Memory B cell (primary cell): ENCODE measurements around the gene PMEPA1.

ENCODE experiments used
- ATAC-seq: fragments of 150-1000 bp; cut with Tn5 transposase; 2 replicates; pipeline ENCODE4 v1.10.0; 2021; ENCODE audit warnings: low read depth, mild to moderate bottlenecking, moderate library complexity
- DNase-seq, 2 donors: peaks; one replicate each; pipeline ENCODE4 v3.0.0; 2022; ENCODE audit warnings: low spot score in 2 of 2
- H3K27ac Mint-ChIP-seq: one replicate; pipeline ENCODE4 v1.8.0; 2022; ENCODE audit warnings: mild to moderate bottlenecking, moderate library complexity, mixed read lengths
- H3K27me3 Mint-ChIP-seq: one replicate; pipeline ENCODE4 v1.8.0; 2022; ENCODE audit warnings: mixed read lengths
- H3K36me3 Mint-ChIP-seq: one replicate; pipeline ENCODE4 v1.8.0; 2022; ENCODE audit warnings: mild to moderate bottlenecking, mixed read lengths
- H3K4me1 Mint-ChIP-seq: one replicate; pipeline ENCODE4 v1.8.0; 2022; ENCODE audit warnings: mixed read lengths
- H3K4me3 Mint-ChIP-seq: one replicate; pipeline ENCODE4 v1.8.0; 2022; ENCODE audit warnings: mild to moderate bottlenecking, moderate library complexity, mixed read lengths
- H3K9me3 Mint-ChIP-seq: one replicate; pipeline ENCODE4 v1.8.0; 2022; ENCODE audit warnings: mixed read lengths

The PMEPA1 gene

GRCh38 chr20:57664924-57665588 lies 44.8 kb downstream of the PMEPA1 start:
- Mint-ChIP-seq H3K27me3 (peaks cover 4% of the 10 kb centered on the region), H3K9me3 (no peaks in the 10 kb centered on the region), H3K36me3 (peaks cover 2% of the 10 kb centered on the region), H3K4me3 (no peak overlapping the region), H3K27ac (no peak overlapping the region), H3K4me1 (peaks cover 28% of the 10 kb centered on the region)
- ATAC-seq = no peak
- DNase-seq = no peak

DNA sequence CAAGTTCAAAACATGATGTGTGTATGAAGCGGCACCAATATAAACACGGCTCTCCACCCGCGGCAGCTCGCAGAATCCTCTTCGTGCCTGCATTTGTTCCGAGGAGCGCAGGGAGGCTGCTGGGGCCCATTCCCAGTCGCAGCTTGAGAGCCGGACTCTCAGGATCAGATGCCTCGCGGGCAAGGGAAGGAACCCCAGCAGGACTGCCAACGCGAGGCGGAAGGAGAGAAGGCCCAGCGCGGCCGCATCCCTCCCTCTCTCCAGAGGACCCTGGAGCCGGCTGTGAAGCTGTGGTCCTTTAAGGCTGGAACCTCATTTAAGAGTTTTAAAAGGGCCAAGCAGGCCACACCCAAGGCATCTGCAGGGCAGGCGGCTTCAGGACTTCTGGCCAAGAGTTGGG lies 45.3 kb downstream of the PMEPA1 start:
- H3K9me3 Mint-ChIP-seq = no peaks in the 10 kb centered on the region
- no peak for DNase-seq
- peaks cover 2% of the 10 kb centered on the region for H3K36me3 Mint-ChIP-seq
- no peak overlapping the region for H3K27ac Mint-ChIP-seq
- ATAC-seq = no peak
- no peak overlapping the region for H3K4me3 Mint-ChIP-seq
- H3K4me1 Mint-ChIP-seq = peaks cover 25% of the 10 kb centered on the region
- peaks cover 4% of the 10 kb centered on the region for H3K27me3 Mint-ChIP-seq

- Mint-ChIP-seq H3K27ac (no peak overlapping the region), H3K4me1 (peaks cover 27% of the 10 kb centered on the region), H3K9me3 (no peaks in the 10 kb centered on the region), H3K36me3 (peaks cover 5% of the 10 kb centered on the region), H3K27me3 (peaks cover 4% of the 10 kb centered on the region), H3K4me3 (no peak overlapping the region)
- ATAC-seq (no peak), DNase-seq (no peak)
Measured at GRCh38 chr20:57663681-57664451, 45.9 kb downstream of the PMEPA1 start.

DNA sequence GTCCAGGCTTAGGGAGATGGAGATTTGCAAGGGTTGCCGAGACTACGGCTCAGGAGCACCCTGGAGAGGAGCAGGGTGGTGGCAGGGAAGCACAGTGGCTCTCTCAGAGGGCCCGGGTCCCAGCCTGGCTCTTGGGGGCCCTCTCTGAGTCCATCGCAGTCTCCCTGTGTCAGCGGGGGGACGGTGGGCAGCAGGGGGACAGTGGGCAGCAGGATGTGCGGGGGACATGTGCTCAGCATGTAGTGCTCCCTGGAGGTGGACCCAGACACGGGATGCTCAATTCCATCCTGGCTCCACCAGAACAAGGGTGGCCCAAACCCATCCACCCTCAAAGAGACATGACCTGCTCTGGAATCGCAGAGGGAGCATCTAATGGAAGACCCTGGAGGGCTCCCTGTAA lies 46.6 kb downstream of the PMEPA1 start:
- Mint-ChIP-seq H3K4me3 (no peak overlapping the region), H3K9me3 (no peaks in the 10 kb centered on the region), H3K4me1 (peaks cover 29% of the 10 kb centered on the region), H3K27me3 (peaks cover 4% of the 10 kb centered on the region), H3K27ac (no peak overlapping the region), H3K36me3 (peaks cover 9% of the 10 kb centered on the region)
- no peak for DNase-seq
- ATAC-seq = no peak

DNA sequence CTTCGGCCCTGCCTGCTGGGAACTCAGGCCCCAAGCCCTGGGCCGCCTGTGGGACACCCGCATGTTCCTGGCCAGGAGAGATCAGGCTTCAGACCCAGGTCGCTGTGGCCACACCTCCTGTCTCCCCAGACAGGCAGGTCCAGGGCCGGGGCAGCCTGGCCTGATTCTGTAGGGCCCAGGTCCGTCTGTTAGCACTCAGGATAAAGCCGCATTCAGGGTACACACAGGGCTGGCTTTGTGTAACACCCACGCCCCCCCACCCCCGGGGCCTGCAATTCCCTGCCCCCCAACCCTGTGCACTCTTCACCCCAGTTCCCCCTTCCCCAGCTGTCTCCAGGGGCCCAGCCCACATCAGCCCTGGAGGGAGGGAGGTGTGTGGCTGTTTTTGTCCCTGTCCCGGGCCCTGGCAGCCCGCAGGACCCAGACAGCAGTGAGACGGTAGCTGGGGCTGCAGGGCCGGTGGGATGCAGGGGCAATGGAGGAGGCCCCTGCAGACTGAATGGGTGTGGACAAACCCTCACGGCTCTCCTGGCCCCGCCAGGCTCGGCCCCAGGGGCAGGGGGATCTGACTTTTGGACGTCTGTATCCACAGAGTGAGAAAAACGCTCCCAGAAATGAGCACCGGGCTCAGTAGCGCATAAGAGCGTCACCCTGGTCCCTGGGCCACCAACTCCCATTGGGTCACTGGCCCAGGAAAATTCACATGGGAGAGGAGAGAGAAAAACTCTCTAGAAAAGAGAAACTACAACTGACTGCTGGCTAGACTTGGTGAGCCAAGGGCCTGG lies 47.2 kb downstream of the PMEPA1 start:
- Mint-ChIP-seq H3K27ac (no peak overlapping the region), H3K9me3 (no peaks in the 10 kb centered on the region), H3K27me3 (peaks cover 4% of the 10 kb centered on the region), H3K36me3 (peaks cover 12% of the 10 kb centered on the region), H3K4me3 (no peak overlapping the region), H3K4me1 (peaks cover 33% of the 10 kb centered on the region)
- ATAC-seq (no peak), DNase-seq (no peak)

DNA sequence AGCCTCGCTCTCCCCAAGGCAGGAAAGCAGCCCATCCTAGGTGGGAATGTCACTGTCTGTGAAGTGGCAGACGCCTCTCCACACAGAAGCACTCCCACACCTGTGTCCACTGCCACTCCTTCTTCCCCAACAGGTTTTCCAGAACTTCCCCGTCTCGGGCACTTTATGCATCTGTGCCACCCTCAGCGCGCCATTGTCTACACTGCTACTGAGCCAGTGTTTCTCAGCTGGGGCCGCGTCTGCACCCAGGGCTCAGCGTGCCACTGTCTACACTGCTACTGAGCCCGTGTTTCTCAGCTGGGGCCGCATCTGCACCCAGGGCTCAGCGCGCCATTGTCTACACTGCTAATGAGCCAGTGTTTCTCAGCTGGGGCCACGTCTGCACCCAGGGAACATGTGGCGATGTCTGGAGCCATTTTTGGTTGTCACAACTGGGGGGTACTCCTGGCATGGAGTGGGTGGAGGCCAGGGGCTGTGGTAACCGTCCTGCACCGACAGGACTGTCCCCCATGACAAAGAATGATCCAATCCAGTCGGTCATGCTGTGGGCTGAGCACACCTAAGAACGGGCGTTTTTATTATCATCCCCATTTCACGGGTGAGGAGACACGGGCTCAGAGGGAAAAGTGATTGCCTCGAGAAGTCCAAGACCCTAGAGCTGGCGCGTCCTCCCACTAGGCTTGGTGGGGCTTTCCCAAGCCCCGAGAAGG lies 47.9 kb downstream of the PMEPA1 start:
- Mint-ChIP-seq H3K27ac (no peak overlapping the region), H3K9me3 (no peaks in the 10 kb centered on the region), H3K4me3 (peak overlapping the region; percentile 57), H3K36me3 (peaks cover 12% of the 10 kb centered on the region), H3K4me1 (peaks cover 33% of the 10 kb centered on the region), H3K27me3 (peaks cover 4% of the 10 kb centered on the region)
- no peak for DNase-seq
- no peak for ATAC-seq

- ATAC-seq (no peak), DNase-seq (no peak)
- Mint-ChIP-seq H3K36me3 (peaks cover 15% of the 10 kb centered on the region), H3K9me3 (no peaks in the 10 kb centered on the region), H3K27me3 (peaks cover 4% of the 10 kb centered on the region), H3K4me1 (peaks cover 33% of the 10 kb centered on the region), H3K27ac (no peak overlapping the region), H3K4me3 (peak overlapping the region; percentile 57)
Measured at GRCh38 chr20:57660922-57661745, 48.7 kb downstream of the PMEPA1 start.

GRCh38 chr20:57660181-57660921 lies 49.5 kb downstream of the PMEPA1 start:
- H3K36me3 Mint-ChIP-seq = peaks cover 15% of the 10 kb centered on the region
- H3K4me1 Mint-ChIP-seq = peaks cover 33% of the 10 kb centered on the region
- DNase-seq (no peak), ATAC-seq (no peak)
- no peak overlapping the region for H3K4me3 Mint-ChIP-seq
- no peaks in the 10 kb centered on the region for H3K9me3 Mint-ChIP-seq
- peak overlapping the region; percentile 43 for H3K27ac Mint-ChIP-seq
- H3K27me3 Mint-ChIP-seq = peaks cover 4% of the 10 kb centered on the region

DNA sequence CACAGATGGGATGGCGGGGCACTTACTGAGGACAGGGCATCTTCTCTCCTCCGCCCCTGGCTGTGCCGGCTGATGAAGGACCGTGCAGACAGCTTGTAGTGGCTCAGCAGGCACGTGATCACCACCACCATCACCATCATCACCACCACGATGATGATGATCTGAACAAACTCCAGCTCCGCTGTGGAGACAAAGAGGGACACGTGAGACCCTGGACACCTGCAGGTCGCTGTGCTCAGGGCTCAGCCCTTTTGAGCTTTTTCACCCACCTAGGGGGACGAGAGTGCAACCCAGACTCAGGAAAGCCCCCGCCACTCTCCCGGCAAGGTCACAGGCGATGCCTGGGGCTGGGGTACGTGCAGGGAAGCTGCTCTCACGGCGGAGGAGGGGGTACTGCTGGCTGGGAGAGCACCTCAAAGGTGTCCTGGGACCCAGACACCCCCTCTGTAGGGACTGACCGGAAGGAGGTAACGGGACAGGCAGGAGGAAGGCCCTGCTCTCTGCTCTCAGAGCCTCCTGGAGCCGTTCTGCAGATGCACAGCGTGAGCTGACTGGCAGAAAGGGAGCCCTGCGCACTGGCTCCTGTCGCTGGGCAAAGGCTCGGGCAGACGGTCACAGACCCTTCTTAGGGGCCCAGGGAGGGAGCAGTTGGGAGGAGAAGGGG lies 50.2 kb downstream of the PMEPA1 start:
- H3K36me3 Mint-ChIP-seq = peaks cover 15% of the 10 kb centered on the region
- H3K27me3 Mint-ChIP-seq = peaks cover 4% of the 10 kb centered on the region
- H3K9me3 Mint-ChIP-seq = no peaks in the 10 kb centered on the region
- no peak overlapping the region for H3K27ac Mint-ChIP-seq
- peaks cover 39% of the 10 kb centered on the region for H3K4me1 Mint-ChIP-seq
- ATAC-seq (no peak), DNase-seq (peak in 1 of 2 donors; percentile 10)
- no peak overlapping the region for H3K4me3 Mint-ChIP-seq

DNA sequence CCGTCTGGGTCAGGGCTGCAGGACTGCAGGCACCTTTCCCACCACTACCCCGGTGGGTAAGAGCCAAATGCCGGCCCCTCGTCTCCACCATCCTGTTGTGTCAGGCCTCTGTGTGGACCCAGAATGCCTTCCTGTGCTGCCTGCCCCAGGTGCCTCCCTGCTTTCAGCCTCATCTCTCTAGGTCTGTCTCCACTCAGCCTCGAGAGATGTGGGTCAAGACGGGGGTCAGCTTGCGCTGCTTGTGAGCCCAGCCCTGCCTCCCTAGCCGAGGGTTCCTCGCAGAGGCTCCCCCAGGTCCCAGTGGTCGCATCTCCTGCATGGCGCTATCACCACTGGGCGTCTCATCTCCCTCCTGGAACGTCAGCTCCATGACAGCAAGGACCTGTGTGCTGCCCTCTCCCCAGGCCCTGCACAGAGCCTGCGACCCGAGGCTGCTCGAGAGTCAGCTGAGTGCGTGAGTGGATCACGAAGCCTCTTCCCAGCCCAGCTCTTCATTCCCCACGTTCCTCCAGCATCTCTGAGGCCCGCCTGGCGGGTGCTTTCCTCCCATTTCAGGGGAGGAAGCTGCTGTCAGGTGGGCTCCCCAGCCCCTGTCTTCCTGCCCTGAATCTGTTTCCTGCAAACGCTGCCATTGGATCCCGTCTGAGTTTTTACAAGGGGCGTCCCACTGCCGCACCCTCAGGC lies 50.8 kb downstream of the PMEPA1 start:
- peaks cover 15% of the 10 kb centered on the region for H3K36me3 Mint-ChIP-seq
- H3K9me3 Mint-ChIP-seq = no peaks in the 10 kb centered on the region
- no peak for DNase-seq
- peaks cover 45% of the 10 kb centered on the region for H3K4me1 Mint-ChIP-seq
- no peak overlapping the region for H3K27ac Mint-ChIP-seq
- peaks cover 4% of the 10 kb centered on the region for H3K27me3 Mint-ChIP-seq
- ATAC-seq = no peak
- no peak overlapping the region for H3K4me3 Mint-ChIP-seq

DNA sequence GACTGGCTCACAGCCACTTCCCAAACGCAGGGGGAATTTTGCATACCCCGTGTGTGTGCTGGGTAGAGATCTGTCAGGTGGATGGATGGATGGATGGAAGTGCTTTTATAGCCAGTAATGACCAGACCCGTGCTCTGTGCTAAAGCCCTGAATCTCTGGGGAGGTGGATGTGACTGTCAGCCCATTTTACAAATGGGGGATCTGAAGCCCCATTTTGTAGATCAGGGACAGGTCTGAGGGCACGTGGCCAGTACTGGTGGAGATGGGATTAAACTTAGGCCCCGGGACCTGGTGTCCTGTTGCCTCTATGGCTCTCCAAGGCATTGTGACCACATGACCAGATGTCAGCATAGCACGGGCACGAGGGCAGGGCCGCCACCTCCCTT lies 51.4 kb downstream of the PMEPA1 start:
- Mint-ChIP-seq H3K27me3 (peaks cover 4% of the 10 kb centered on the region), H3K27ac (peak overlapping the region; percentile 36), H3K36me3 (peaks cover 15% of the 10 kb centered on the region), H3K4me3 (no peak overlapping the region), H3K9me3 (no peaks in the 10 kb centered on the region), H3K4me1 (peaks cover 44% of the 10 kb centered on the region)
- DNase-seq (no peak), ATAC-seq (no peak)
